ENCODE data around the gene TRANK1. TPM values are rescaled to one million over a fixed set of nuclear protein-coding genes. Genes with fewer than 3 reads are reported as not detected.

Gene TRANK1
- total RNA-seq, 4 donors from 2014 or later = 4.9 to 12.3 (median 9.1) TPM

DNA sequence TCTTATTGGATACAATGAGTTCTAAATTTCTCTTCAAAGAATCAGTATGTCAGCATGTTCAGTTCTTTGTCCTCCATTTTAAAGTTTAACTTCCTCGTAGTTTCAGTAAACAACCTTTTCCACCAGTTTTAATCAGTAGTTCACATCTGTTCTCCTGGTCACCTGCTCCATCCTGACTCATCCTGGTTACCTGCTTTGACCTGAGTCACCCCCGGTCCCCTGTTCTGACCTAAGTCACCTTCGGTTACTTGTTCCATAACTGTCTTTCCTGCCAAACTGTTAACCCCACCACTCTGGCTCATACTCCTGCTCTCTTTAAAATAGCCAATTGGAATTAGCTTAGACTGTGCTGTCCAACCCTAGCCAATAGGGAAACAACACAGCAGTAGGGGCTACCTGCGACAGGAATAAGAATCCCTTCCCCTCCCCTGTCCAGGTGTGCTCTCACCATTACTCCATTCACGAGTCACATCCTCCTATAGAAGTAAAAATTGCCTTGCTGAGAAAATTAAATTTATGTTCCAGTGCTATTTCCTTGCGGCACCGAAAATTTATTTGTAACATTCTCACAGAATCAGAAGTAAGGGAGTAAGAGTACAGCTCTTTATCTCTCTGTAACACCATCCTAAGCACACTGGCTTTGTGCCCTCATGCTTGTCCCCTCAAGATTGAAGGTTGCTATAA is 23.8 kb downstream of the TRANK1 start:
- ATAC-seq = no peak
- Histone ChIP-seq H3K9me3 (peaks cover 0 to 7% (median 0%) of the 10 kb centered on the region in 3 donors), H3K36me3 (no peaks in the 10 kb centered on the region), H3K4me3 (no peak overlapping the region), H3K27ac (no peak overlapping the region), H3K27me3 (no peaks in the 10 kb centered on the region), H3K4me1 (no peaks in the 10 kb centered on the region)
- 83 to 93% methylated on average over 5 to 7 of the region's 7 CpGs for WGBS, 2 donors (ENCODE audit: low coverage in 1 of 2)
- TF ChIP-seq EP300 (IDR thresholded peaks at IDR 0.05) (no peak), CTCF (IDR thresholded peaks at IDR 0.05) (no peak), POLR2A (IDR thresholded peaks at IDR 0.05) (no peak), POLR2AphosphoS5 (IDR thresholded peaks at IDR 0.05) (no peak)

DNA sequence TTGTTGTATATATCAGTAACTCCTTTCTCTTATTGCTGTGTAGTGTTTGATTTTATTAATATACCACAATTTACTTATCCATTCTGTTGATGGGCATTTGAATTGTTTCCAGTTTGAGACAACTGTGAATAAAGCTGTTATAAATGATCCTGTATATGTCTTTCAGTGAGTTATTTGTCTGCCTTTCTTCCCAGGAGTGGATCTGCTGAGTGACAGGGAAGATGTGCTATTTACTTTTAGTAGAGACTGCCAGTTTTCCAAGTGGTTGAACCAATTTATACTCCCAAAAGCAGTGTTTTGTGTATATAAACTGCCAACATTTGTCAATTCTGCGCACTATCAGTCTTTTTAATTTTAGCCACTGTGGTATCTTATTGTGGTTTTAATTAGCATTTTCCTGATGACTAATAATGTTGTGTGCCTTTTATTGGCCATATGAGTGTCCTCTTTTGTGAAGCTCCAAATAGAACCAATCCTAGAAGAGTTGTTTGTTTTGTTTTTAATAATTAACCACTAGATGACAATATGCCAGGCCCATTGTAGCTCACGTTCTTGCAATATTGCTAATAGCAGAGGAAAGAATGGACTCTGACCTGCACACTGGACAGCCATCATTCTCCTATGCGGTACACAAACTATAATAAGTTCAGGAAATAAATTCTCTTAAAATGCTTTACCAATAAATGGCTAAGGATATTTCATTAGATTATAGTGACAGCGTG is 25.3 kb downstream of the TRANK1 start:
- 89 to 99% methylated on average over 4 of the region's 4 CpGs for WGBS, 2 donors (ENCODE audit: low coverage in 1 of 2)
- H3K4me1 ChIP-seq = no peaks in the 10 kb centered on the region
- no peaks in the 10 kb centered on the region for H3K27me3 ChIP-seq
- H3K27ac ChIP-seq = no peak overlapping the region
- peaks cover 0 to 7% (median 0%) of the 10 kb centered on the region in 3 donors for H3K9me3 ChIP-seq
- no peak for ATAC-seq
- no peak overlapping the region for H3K4me3 ChIP-seq
- no peaks in the 10 kb centered on the region for H3K36me3 ChIP-seq
- TF ChIP-seq POLR2A (IDR thresholded peaks at IDR 0.05) (no peak), EP300 (IDR thresholded peaks at IDR 0.05) (no peak), CTCF (IDR thresholded peaks at IDR 0.05) (no peak), POLR2AphosphoS5 (IDR thresholded peaks at IDR 0.05) (no peak)

DNA sequence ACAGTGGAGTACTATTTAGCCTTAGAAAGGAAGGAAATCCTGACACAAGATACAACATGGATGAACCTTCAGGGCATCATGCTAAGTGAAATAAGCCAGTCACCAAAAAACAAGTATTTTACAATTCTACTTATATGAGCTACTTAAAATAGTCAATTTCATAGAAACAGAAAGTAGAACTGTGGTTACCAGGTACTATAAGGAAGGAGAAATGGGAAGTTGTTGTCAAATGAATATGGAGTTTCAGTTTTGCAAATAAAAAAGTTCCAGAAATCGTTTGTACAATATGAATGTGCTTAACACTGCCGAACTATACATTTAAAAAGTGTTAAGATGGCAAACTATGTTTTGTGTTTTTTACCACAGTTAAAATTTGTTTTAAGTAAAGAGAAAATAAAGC is 26.8 kb downstream of the TRANK1 start:
- Histone ChIP-seq H3K27ac (no peak overlapping the region), H3K4me3 (no peak overlapping the region), H3K27me3 (no peaks in the 10 kb centered on the region), H3K4me1 (no peaks in the 10 kb centered on the region), H3K36me3 (no peaks in the 10 kb centered on the region), H3K9me3 (peaks cover 0 to 7% (median 0%) of the 10 kb centered on the region in 3 donors)
- TF ChIP-seq EP300 (IDR thresholded peaks at IDR 0.05) (no peak), POLR2AphosphoS5 (IDR thresholded peaks at IDR 0.05) (no peak), POLR2A (IDR thresholded peaks at IDR 0.05) (no peak), CTCF (IDR thresholded peaks at IDR 0.05) (no peak)
- 71 to 86% methylated on average over 2 of the region's 2 CpGs for WGBS, 2 donors (ENCODE audit: low coverage in 1 of 2)
- no peak for ATAC-seq

DNA sequence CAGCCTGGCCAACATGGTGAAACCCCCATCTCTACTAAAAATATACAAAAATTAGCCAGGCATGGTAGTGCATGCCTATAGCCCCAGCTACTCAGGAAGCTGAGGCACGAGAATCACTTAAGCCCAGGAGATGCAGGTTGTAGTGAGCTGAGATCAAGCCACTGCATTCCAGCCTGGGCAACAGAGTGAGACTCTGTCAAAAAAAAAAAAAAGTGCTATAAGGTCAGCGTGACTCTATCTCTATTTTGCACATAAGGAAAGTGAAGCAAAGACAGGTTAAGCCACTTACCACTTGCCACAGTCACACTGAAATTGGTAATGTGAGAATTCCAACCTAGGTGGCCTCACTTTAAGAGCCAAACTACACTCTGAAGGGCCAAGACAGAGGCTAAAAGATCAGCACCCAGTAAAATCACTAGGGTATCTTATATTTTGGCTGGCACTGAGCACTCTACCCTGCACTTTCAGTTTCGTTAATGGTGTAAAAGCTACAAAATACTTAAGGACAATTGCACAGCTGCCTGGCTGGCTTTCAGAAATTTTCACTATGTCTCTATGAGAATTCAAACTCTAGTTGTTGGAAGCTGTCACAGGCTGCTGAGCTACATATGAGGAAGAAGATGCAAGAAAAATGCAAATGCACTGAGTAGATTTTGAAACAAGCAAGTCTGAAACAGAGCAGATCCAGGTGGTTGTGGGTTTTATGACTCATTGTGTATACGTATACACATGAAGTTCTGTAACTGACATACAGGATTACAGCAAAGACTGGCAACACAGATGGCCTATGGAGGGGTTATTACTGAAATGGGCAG is 32.7 kb downstream of the TRANK1 start:
- Histone ChIP-seq H3K27me3 (no peaks in the 10 kb centered on the region), H3K36me3 (no peaks in the 10 kb centered on the region), H3K27ac (no peak overlapping the region), H3K4me3 (no peak overlapping the region), H3K4me1 (peaks cover 0 to 24% (median 0%) of the 10 kb centered on the region in 3 donors), H3K9me3 (no peaks in the 10 kb centered on the region)
- ATAC-seq = no peak
- TF ChIP-seq CTCF (IDR thresholded peaks at IDR 0.05) (no peak), POLR2A (IDR thresholded peaks at IDR 0.05) (no peak), POLR2AphosphoS5 (IDR thresholded peaks at IDR 0.05) (no peak), EP300 (IDR thresholded peaks at IDR 0.05) (no peak)
- WGBS, 2 donors (ENCODE audit: low coverage in 1 of 2) = 26 to 53% methylated on average over 2 to 4 of the region's 4 CpGs

All from gastroesophageal sphincter (tissue), 4 donors.